OCI-LY1 (cell line): ENCODE measurements around the gene APBA1.

Source experiments
- CTCF ChIP-seq: fragments of 200-600 bp; sonication (generic), shearing (Covaris generic); IDR thresholded peaks from 2 replicates; pipeline ENCODE4 v1.5.1; 2017; ENCODE audit warnings: mild to moderate bottlenecking, antibody characterized with exemption, low read length, moderate library complexity, mixed read lengths
- EZH2 ChIP-seq: fragments of 200-600 bp; sonication (generic), shearing (Covaris generic); IDR thresholded peaks from 2 replicates; pipeline ENCODE4 v1.8.0; 2017; ENCODE audit warnings: borderline replicate concordance, mixed run types, mild to moderate bottlenecking, antibody characterized with exemption, low read length, moderate library complexity, mixed read lengths

GRCh38 chr9:69678843-69679538, 6.8 kb upstream of the APBA1 start:
- TF ChIP-seq EZH2: no peak
- TF ChIP-seq CTCF: no peak
